A673 (cell line): ENCODE results near the gene SELENOF. TPM values are rescaled to one million over a fixed set of nuclear protein-coding genes. Genes with fewer than 3 reads are reported as not detected.

Source experiments
- BruUV-seq: library from RNA; stranded (reverse); fragments of 400-500 nt; replicated peaks from 2 replicates; lab custom pipeline; 2021; lab: Mats Ljungman, UMichigan
- CTCF ChIA-PET: fragments of 300-600 bp; sonication (Branson Sonifier 250); formaldehyde crosslinking; loops from one replicate; lab custom pipeline; 2022; ENCODE audit warnings: antibody characterized with exemption; lab: Charles Lee
- POLR2A ChIA-PET: fragments of 300-600 bp; sonication (Branson Sonifier 250); formaldehyde crosslinking; loops from one replicate; lab custom pipeline; 2022; ENCODE audit warnings: antibody characterized with exemption; ENCODE audit not compliant: low non-redundant PET; lab: Charles Lee
- DNase-seq: peaks from one replicate; pipeline ENCODE4 v3.0.0-alpha.2; 2015; ENCODE audit warnings: low spot score
- H3K27ac ChIP-seq: fragments of 200-600 bp; sonication (generic); 2 replicates; pipeline ENCODE4 v1.5.1; 2016; ENCODE audit warnings: mixed run types, low read depth, mild to moderate bottlenecking, mixed read lengths, antibody characterized with exemption, low read length; ENCODE audit not compliant: poor library complexity, severe bottlenecking
- H3K27me3 ChIP-seq: fragments of 200-600 bp; sonication (generic); replicated peaks from 2 replicates; pipeline ENCODE4 v1.6.1; 2017; ENCODE audit warnings: mixed run types, low read depth, mild to moderate bottlenecking, mixed read lengths, antibody characterized with exemption, low read length; ENCODE audit not compliant: insufficient read depth, poor library complexity
- H3K36me3 ChIP-seq: fragments of 200-600 bp; sonication (generic); 2 replicates; pipeline ENCODE4 v1.6.1; 2016; ENCODE audit warnings: mixed run types, mild to moderate bottlenecking, mixed read lengths, antibody characterized with exemption, low read length; ENCODE audit not compliant: insufficient read depth, poor library complexity, severe bottlenecking
- H3K4me1 ChIP-seq: fragments of 200-600 bp; sonication (generic); 2 replicates; pipeline ENCODE4 v1.6.1; 2017; ENCODE audit warnings: mixed run types, mild to moderate bottlenecking, mixed read lengths, antibody characterized with exemption, low read length; ENCODE audit not compliant: insufficient read depth, poor library complexity, severe bottlenecking
- H3K4me3 ChIP-seq: fragments of 200-600 bp; sonication (generic); 2 replicates; pipeline ENCODE4 v1.5.1; 2016; ENCODE audit warnings: low read depth, mixed run types, mild to moderate bottlenecking, mixed read lengths, low read length; ENCODE audit not compliant: poor library complexity, severe bottlenecking
- H3K9me3 ChIP-seq: fragments of 200-600 bp; sonication (generic); 2 replicates; pipeline ENCODE4 v1.6.1; 2016; ENCODE audit warnings: mixed run types, low read depth, mild to moderate bottlenecking, mixed read lengths, antibody characterized with exemption, low read length; ENCODE audit not compliant: poor library complexity, severe bottlenecking
- EZH2 ChIP-seq: fragments of 200-600 bp; sonication (generic); IDR thresholded peaks from 2 replicates; pipeline ENCODE4 v1.6.1; 2017; ENCODE audit warnings: borderline replicate concordance, low read depth, mild to moderate bottlenecking, mixed read lengths, antibody characterized with exemption, low read length; ENCODE audit not compliant: poor library complexity, severe bottlenecking
- intact Hi-C: fragments of 100-400 bp; cut with micrococcal nuclease; formaldehyde crosslinking; loops from one replicate; pipeline ENCODE4 v1.10.0; 2022; ENCODE audit not compliant: unreplicated experiment
- total RNA-seq: library from RNA; stranded (reverse); gene quantifications from 2 replicates; pipeline ENCODE4 v1.2.3, GENCODE V29; 2021
- TF ChIP-seq, protein P1 (sequence below): fragments of 300-800, 200-600 bp; sonication (generic); conservative IDR thresholded peaks from 2 replicates; pipeline ENCODE4 v1.5.1; 2017; ENCODE audit warnings: low read depth, mild to moderate bottlenecking, antibody characterized with exemption, low read length, moderate library complexity, mixed read lengths

SELENOF gene
- total RNA-seq, 1 experiment from 2014 or later: 214 TPM

DNA sequence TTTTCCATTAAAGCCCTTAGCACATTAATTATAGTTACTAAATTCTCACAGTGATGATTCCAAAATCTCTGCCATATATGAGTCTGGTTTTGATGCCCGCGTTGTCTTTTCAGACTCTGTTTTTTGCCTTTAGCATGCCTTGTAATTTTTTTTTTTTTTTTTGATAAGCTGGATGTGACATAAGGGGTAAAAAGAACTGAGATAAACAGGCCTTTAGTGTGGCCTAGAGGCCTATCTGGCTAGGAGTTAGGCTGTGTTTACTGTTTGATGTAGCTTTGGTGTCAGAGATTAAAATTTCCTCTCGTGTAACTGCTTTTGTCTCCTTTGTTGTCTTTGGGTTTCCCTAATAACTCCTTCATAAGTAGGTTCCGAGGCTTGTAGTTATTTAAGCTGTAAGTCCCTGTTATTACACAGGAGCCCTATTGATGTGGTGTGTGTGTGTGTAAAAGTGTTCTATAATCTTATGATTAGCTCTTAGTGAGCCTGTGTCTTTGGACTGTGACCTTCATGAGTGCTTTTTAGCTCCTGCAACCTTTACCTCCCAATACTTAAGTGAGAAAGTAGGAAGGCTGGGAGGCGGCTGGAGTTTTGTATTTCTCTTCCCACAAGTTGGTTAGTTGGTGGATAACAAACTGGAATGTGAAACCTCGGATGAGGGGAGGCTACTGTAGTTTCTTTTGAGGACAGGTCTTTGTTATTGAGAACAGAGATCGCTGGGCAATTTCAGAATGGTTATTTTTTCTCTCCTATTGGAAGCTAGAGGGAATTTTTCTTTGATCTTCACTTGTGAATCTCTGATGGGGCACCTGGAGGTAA lies 19.8 kb upstream of the SELENOF start:
- POLR2A ChIA-PET: no interaction called here
- peaks cover 10% of the 10 kb centered on the region for H3K4me1 ChIP-seq

DNA sequence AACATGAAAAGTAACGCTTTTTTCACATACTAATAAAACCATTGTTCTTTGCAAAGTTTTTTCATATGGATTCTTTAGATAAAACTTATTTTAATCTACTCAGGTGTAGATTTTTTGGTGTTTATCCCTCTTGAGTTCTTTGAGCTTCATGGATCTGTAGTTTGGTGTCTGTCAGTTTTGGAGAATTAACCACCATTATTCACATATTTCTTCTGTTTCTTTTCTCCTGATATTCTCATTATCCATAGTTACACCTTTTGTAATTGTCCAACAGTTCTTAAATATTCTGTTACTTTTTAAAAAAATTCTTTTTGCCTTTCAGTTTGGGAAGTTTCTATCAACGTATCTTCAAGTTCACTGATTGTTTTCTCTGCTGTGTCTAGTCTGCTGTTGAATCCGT lies 19.1 kb upstream of the SELENOF start:
- BruUV-seq: no TSS peak
- peaks cover 3% of the 10 kb centered on the region for H3K4me1 ChIP-seq
- intact Hi-C loops: no loop called here
- TF ChIP-seq, protein P1, sequence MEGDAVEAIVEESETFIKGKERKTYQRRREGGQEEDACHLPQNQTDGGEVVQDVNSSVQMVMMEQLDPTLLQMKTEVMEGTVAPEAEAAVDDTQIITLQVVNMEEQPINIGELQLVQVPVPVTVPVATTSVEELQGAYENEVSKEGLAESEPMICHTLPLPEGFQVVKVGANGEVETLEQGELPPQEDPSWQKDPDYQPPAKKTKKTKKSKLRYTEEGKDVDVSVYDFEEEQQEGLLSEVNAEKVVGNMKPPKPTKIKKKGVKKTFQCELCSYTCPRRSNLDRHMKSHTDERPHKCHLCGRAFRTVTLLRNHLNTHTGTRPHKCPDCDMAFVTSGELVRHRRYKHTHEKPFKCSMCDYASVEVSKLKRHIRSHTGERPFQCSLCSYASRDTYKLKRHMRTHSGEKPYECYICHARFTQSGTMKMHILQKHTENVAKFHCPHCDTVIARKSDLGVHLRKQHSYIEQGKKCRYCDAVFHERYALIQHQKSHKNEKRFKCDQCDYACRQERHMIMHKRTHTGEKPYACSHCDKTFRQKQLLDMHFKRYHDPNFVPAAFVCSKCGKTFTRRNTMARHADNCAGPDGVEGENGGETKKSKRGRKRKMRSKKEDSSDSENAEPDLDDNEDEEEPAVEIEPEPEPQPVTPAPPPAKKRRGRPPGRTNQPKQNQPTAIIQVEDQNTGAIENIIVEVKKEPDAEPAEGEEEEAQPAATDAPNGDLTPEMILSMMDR: no peak
- TF ChIP-seq EZH2: no peak
- no peaks in the 10 kb centered on the region for H3K9me3 ChIP-seq
- no peak overlapping the region for H3K27ac ChIP-seq
- CTCF ChIA-PET: no interaction called here
- no peaks in the 10 kb centered on the region for H3K27me3 ChIP-seq
- DNase-seq: no peak
- no peak overlapping the region for H3K4me3 ChIP-seq
- no peaks in the 10 kb centered on the region for H3K36me3 ChIP-seq
- POLR2A ChIA-PET: no interaction called here

More for the DNA sequence above, 19.8 kb upstream of the SELENOF start:
- no peaks in the 10 kb centered on the region for H3K9me3 ChIP-seq
- TF ChIP-seq EZH2: no peak
- TF ChIP-seq, protein P1: no peak
- CTCF ChIA-PET: interaction anchor here (0.6 kb wide), 1 partner anchor 1457 kb away, joined by 3 read pairs; no protein-coding TSS in a partner anchor
- no peaks in the 10 kb centered on the region for H3K27me3 ChIP-seq
- H3K27ac ChIP-seq: no peak overlapping the region
- H3K4me3 ChIP-seq: no peak overlapping the region
- no TSS peak for BruUV-seq
- no peak for DNase-seq
- intact Hi-C loops: no loop called here
- H3K36me3 ChIP-seq: no peaks in the 10 kb centered on the region

DNA sequence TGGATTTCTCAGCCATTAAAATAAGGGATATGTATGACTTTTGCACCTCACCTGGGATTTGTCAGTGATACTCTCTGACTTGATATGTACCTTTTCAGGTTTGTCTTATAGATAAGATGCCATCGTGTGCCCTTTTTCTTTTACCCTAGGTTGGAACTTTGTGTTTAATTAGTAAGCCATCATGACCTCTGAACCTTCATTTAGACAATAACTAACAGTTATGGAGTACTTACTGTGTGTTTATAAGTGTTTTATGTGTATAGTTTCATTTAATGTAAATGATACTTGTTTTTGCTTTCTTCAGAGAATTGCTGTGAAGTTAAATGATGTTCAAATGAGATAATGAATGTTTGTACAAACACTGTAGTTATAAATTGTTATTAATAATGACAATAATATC lies 14.9 kb upstream of the SELENOF start:
- Histone ChIP-seq H3K4me1 (peaks cover 3% of the 10 kb centered on the region), H3K4me3 (no peak overlapping the region), H3K36me3 (no peaks in the 10 kb centered on the region), H3K9me3 (peaks cover 12% of the 10 kb centered on the region), H3K27me3 (no peaks in the 10 kb centered on the region), H3K27ac (no peak overlapping the region)
- POLR2A ChIA-PET: no interaction called here
- CTCF ChIA-PET: no interaction called here
- DNase-seq: no peak
- intact Hi-C loops: no loop called here
- no peak for TF ChIP-seq EZH2
- TF ChIP-seq, protein P1: no peak
- BruUV-seq: no TSS peak
